Activated naive CD4-positive, alpha-beta T cell treated with anti-CD3 and anti-CD28 coated beads, Interleukin-2, amount 10 ng/mL, durations not matched to agents 5 hours and 36 hours (primary cell): ENCODE data around the gene LTBP2. TPM values are rescaled to one million over a fixed set of nuclear protein-coding genes. Genes with fewer than 3 reads are reported as not detected.

Experiments used
- total RNA-seq, 2 experiments: library from RNA; stranded (reverse); gene quantifications; one replicate each; pipeline ENCODE4 v1.2.3, GENCODE V29; 2021

LTBP2 gene
- total RNA-seq, result under 1 TPM; 0.10 TPM

GRCh38 chr14:74611650-74612349, at the start of gene LTBP2:
Gene LTBP2, minus strand, starts transcription at chr14:74612237. Its CDS starts 293 bp downstream, at chr14:74611944.

GRCh38 chr14:74493343-74494261, 118.4 kb downstream of the LTBP2 start, which contains the start of gene ISCA2:
Gene ISCA2, plus strand, starts transcription at chr14:74493765. Its CDS starts 10 bp downstream, at chr14:74493775.

GRCh38 chr14:74492776-74493342, 119.2 kb downstream of the LTBP2 start, which contains the start of gene NPC2:
Gene NPC2, minus strand, starts transcription at chr14:74493305. Its CDS starts 31 bp downstream, at chr14:74493274.

Other genes with a start within 250 kb of the LTBP2 start
- gene SYNDIG1L, start 186.0 kb downstream of the LTBP2 start, total RNA-seq, result not detected
- gene NPC2, start 118.9 kb downstream of the LTBP2 start, total RNA-seq, result 10 to 100 TPM; 67.9 to 77.8 TPM
- gene ISCA2, start 118.5 kb downstream of the LTBP2 start, total RNA-seq, result 10 to 100 TPM; 27.4 to 27.9 TPM
- gene AREL1, start 100.8 kb upstream of the LTBP2 start, total RNA-seq, result 10 to 100 TPM; 38.2 to 40.8 TPM
- 10 to 100 TPM; 56.1 to 57.8 TPM for gene FCF1, start 100.9 kb upstream of the LTBP2 start, total RNA-seq
- 10 to 100 TPM; 65.0 to 66.2 TPM for gene YLPM1, start 151.1 kb upstream of the LTBP2 start, total RNA-seq